Vagina (tissue), 2 donors: Measurements from ENCODE around the gene NT5DC4. TPM values are rescaled to one million over a fixed set of nuclear protein-coding genes. Genes with fewer than 3 reads are reported as not detected.

ENCODE experiments used
- DNase-seq, 2 donors: peaks; one replicate each; pipeline ENCODE4 v3.0.0-alpha.2; 2017; ENCODE audit errors: extremely low spot score in 2 of 2
- H3K27ac ChIP-seq: fragments of 200-600 bp; sonication (generic); one replicate; pipeline ENCODE4 v1.5.1; 2019
- H3K27me3 ChIP-seq: fragments of 200-600 bp; sonication (generic); one replicate; pipeline ENCODE4 v1.5.1; 2019
- H3K36me3 ChIP-seq, 2 donors: fragments of 200-600 bp; sonication (generic); one replicate each; pipeline ENCODE4 v1.5.1; 2017 to 2019
- H3K4me1 ChIP-seq: fragments of 200-600 bp; sonication (generic); one replicate; pipeline ENCODE4 v1.5.1; 2019
- H3K4me3 ChIP-seq, 2 donors: fragments of 200-600 bp; sonication (generic); 1 replicate in 1 of 2; 2 replicates in 1 of 2; pipeline ENCODE4 v1.5.1; 2016 to 2019
- H3K9me3 ChIP-seq: fragments of 200-600 bp; sonication (generic); one replicate; pipeline ENCODE4 v1.5.1; 2019
- POLR2A ChIP-seq, 2 donors: fragments of 450-650 bp; IDR thresholded peaks; one replicate each; pipeline ENCODE4 v1.6.1; 2017; ENCODE audit warnings: antibody characterized with exemption in 2 of 2, mild to moderate bottlenecking in 2 of 2, moderate library complexity in 2 of 2
- POLR2AphosphoS5 ChIP-seq, 2 donors: sonication (generic); formaldehyde crosslinking; IDR thresholded peaks; one replicate each; pipeline ENCODE4 v1.9.0; 2017; ENCODE audit warnings: antibody characterized with exemption in 2 of 2, mild to moderate bottlenecking in 2 of 2, low read depth in 1 of 2; ENCODE audit not compliant: insufficient read depth in 1 of 2
- intact Hi-C: fragments of 100-400 bp; cut with DNase I; formaldehyde crosslinking; loops from one replicate; pipeline ENCODE4 v1.15.1; 2023
- total RNA-seq: library from RNA; depleted of rRNA; stranded (reverse); fragments of >200 nt; gene quantifications from one replicate; pipeline ENCODE4 v1.2.3, GENCODE V29; 2016
- TF ChIP-seq, protein P1 (sequence below), 3 experiments: fragments of 450-650 bp in 2 of 3; fragments of 200-600 bp in 1 of 3; sonication (generic) in 1 of 3; IDR thresholded peaks; one replicate each; pipeline ENCODE4 v1.5.1; 2017 to 2019; ENCODE audit warnings: antibody characterized with exemption in 3 of 3, mild to moderate bottlenecking in 2 of 3, moderate library complexity in 2 of 3

Gene NT5DC4
- total RNA-seq, 1 donor from 2014 or later = not detected

DNA sequence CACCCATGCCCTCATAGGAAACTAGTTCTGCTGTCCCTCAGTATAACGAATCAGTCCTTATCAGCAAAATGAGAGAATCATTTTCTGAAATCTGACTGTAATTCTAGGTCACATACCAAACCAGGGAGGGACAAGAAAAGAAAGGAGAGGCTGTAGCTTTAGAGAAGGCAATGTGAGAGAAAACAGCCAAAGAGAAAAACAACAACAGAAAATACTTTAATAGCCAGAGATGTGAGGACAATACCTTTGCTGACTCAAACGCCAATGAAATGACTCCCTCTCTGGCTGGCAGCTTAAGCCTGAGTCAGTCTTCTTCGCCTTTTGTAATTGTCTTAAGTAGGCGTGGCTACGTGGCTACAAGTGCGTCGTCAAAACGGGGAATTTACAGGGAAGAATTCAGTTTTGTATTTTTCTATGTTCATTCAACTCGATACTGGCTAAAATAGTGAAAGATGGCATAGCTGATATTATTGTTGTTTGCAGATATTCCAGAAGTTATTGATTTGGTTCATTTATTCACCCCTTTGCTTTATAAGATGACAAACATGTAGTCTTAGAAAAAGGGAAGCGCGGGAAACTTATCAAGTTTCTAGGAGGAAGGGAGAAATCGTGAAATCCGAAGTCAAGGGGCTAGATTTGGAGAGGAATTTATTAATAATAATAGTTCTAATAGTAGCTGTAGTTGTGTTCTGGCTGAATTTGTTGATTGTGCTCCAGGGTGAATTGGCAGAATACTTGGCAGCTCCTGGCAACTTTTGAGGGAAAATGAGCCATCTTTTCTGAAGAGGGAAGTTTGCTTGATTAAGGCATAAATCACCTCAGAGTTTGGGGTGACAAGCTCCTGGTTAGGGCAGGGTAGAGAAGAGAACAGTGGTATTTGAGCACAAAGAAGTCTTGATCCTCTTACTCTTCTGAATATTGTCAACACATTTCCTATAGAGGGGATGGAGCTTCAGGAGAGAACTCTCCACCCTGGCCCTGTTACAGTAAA, 63.7 kb downstream of the NT5DC4 start, which contains the start of gene IL1A:
TSS of gene IL1A (minus strand) at position 295 of the 991 bp plus-strand sequence. CDS start 723 bp downstream, outside the sequence.
- Histone ChIP-seq H3K9me3 (no peaks in the 10 kb centered on the region), H3K4me1 (no peaks in the 10 kb centered on the region), H3K27ac (no peak within 1 kb of the TSS), H3K27me3 (no peaks in the 10 kb centered on the region), H3K4me3 (no peak within 1 kb of the TSS), H3K36me3 (no peaks in the 10 kb centered on the region)
- DNase-seq = no peak
- intact Hi-C loops = no loop called here
- TF ChIP-seq POLR2A (IDR thresholded peaks at IDR 0.05) (no peak), POLR2AphosphoS5 (IDR thresholded peaks at IDR 0.05; ENCODE audit: insufficient read depth in 1 of 2, low read depth in 1 of 2) (peak in 1 of 2 donors; percentile 40)
- TF ChIP-seq, protein P1, sequence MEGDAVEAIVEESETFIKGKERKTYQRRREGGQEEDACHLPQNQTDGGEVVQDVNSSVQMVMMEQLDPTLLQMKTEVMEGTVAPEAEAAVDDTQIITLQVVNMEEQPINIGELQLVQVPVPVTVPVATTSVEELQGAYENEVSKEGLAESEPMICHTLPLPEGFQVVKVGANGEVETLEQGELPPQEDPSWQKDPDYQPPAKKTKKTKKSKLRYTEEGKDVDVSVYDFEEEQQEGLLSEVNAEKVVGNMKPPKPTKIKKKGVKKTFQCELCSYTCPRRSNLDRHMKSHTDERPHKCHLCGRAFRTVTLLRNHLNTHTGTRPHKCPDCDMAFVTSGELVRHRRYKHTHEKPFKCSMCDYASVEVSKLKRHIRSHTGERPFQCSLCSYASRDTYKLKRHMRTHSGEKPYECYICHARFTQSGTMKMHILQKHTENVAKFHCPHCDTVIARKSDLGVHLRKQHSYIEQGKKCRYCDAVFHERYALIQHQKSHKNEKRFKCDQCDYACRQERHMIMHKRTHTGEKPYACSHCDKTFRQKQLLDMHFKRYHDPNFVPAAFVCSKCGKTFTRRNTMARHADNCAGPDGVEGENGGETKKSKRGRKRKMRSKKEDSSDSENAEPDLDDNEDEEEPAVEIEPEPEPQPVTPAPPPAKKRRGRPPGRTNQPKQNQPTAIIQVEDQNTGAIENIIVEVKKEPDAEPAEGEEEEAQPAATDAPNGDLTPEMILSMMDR (IDR thresholded peaks at IDR 0.05) = no peak

DNA sequence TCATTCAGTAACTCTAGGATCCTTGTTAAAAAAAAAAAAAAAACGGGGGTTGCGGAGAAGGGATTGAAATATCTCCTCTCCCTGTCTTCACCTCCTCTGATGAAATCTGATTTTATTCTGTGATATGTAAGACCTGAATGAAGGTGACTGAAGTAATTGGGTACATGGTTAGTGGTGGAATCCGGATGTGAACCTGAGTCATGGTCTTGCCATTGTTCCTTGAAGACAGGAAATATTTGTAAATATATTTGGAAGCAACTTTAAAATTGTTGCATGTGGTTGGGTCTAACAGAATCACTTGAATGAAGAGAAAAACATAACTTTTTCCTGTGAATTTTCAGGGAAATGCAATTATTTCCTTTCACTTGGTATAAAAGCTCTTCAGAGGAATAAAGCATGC, 66.5 kb downstream of the NT5DC4 start:
- intact Hi-C loops = no loop called here

DNA sequence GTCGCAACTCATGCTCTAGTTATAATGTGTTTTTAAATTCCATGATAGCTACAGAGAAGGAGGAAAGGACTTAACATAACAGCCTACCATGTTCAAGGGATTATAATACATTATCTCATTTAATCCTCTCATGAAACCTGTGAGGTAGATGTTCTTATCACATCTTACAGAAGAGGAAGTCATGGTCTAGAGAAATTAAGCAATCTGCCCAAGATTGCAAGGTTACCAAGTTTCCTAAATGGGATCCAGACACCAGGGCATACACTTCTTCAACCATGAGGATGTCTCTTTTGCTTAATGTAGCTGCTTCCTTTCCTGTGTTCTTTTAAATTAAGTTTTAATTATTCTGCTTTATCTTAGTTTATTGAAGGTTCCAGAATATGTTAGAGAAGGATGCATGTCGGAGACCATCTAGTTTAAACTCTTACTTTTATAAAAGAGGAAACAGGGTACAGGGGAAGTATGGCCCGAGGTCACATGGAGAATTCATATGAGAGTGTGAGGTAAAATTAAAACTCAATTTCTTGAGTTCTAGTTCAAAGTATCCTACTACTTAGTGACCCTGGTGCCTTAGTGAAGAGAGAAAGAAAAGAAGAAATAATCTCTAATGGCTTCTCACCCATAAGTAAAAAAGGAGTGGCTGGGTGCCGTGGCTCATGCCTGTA, 67.0 kb downstream of the NT5DC4 start:
- intact Hi-C loops = no loop called here
- Histone ChIP-seq H3K4me3 (no peak overlapping the region), H3K4me1 (no peaks in the 10 kb centered on the region), H3K36me3 (no peaks in the 10 kb centered on the region), H3K9me3 (no peaks in the 10 kb centered on the region), H3K27me3 (no peaks in the 10 kb centered on the region), H3K27ac (no peak overlapping the region)
- TF ChIP-seq, protein P1 (IDR thresholded peaks at IDR 0.05) = no peak
- no peak for TF ChIP-seq POLR2AphosphoS5 (IDR thresholded peaks at IDR 0.05; ENCODE audit: insufficient read depth in 1 of 2, low read depth in 1 of 2)
- TF ChIP-seq POLR2A (IDR thresholded peaks at IDR 0.05) = no peak
- DNase-seq = no peak

More for the DNA sequence above, 66.5 kb downstream of the NT5DC4 start:
- DNase-seq = no peak
- Histone ChIP-seq H3K36me3 (no peaks in the 10 kb centered on the region), H3K27me3 (no peaks in the 10 kb centered on the region), H3K27ac (no peak overlapping the region), H3K9me3 (no peaks in the 10 kb centered on the region), H3K4me1 (no peaks in the 10 kb centered on the region), H3K4me3 (no peak overlapping the region)
- TF ChIP-seq POLR2A (IDR thresholded peaks at IDR 0.05) (no peak), POLR2AphosphoS5 (IDR thresholded peaks at IDR 0.05; ENCODE audit: insufficient read depth in 1 of 2, low read depth in 1 of 2) (no peak)
- TF ChIP-seq, protein P1 (IDR thresholded peaks at IDR 0.05) = no peak

DNA sequence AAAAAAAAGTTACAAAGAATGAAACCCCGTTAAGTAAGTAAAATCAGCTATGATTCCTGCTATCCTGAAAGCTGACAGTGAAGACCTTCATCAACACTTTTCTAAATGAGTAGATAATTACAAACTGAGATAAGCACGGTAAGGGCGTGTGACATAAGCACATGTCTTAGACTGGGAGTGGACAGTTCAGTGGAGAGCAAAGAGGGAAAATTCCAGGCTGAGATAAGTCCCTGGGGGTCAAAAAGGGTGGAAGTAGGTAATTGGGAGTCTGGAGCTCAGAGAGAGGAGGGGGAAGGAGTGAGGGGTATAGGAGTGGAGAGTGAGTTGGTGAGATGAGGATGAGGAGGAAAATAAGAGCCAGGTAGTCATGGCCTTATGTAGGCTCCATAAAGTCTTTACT, 67.8 kb downstream of the NT5DC4 start:
- no peak overlapping the region for H3K27ac ChIP-seq
- intact Hi-C loops = no loop called here
- H3K4me1 ChIP-seq = no peaks in the 10 kb centered on the region
- H3K27me3 ChIP-seq = no peaks in the 10 kb centered on the region
- no peak for TF ChIP-seq POLR2AphosphoS5 (IDR thresholded peaks at IDR 0.05; ENCODE audit: insufficient read depth in 1 of 2, low read depth in 1 of 2)
- H3K4me3 ChIP-seq = no peak overlapping the region
- H3K36me3 ChIP-seq = no peaks in the 10 kb centered on the region
- no peaks in the 10 kb centered on the region for H3K9me3 ChIP-seq
- no peak for DNase-seq

Other genes starting within 250 kb of the NT5DC4 start
- gene TTL, start 238.9 kb upstream of the NT5DC4 start, total RNA-seq = 11.0 TPM
- 13.3 TPM for gene POLR1B, start 178.6 kb upstream of the NT5DC4 start, total RNA-seq
- gene CHCHD5, start 136.4 kb upstream of the NT5DC4 start, total RNA-seq = 30.7 TPM
- 36.6 TPM for gene SLC20A1, start 75.1 kb upstream of the NT5DC4 start, total RNA-seq
- gene CKAP2L, start 43.6 kb downstream of the NT5DC4 start, total RNA-seq = 1.2 TPM
- 0.98 TPM for gene IL1A, start 63.5 kb downstream of the NT5DC4 start, total RNA-seq
- 2.5 TPM for gene IL1B, start 115.8 kb downstream of the NT5DC4 start, total RNA-seq
- not detected for gene IL37, start 190.1 kb downstream of the NT5DC4 start, total RNA-seq